Measurements from ENCODE around the gene PTTG1IP.

- TF ChIP-seq CTCF (conservative IDR thresholded peaks at IDR 0.05 in 1 of 2, IDR thresholded peaks at IDR 0.05 in 1 of 2; ENCODE audit: low read depth in 1 of 2, low read length in 2 of 2) = no peak
- TF ChIP-seq EZH2 (IDR thresholded peaks at IDR 0.05; ENCODE audit: low read length, missing control alignments) = no peak
These were observed 68.7 kb downstream of the PTTG1IP start for GRCh38 chr21:44804762-44805161.
